ENCODE results near the gene POR.

DNA sequence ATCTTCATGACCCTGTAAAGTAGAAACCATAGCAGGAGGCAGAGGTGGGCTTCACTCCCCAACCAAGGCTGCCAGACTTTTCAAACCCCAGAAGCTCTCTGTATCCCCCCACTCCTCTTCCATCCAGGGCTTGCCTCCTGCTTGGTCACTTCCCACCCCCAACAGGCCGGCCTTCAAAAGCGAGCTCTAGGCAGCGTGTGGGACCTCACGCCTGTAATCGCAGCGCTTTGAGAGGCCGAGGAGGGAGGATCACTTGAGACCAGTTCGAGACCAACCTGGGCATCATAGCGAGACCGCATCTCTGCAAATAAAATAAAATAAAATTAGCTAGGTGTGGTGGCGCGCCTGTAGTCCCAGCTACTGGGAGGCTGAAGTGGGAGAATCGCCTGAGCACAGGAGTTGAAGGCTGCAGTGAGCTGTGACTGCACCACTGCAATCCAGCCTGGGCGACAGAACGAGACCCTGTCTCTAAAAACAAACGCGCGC, 743 bp upstream of the POR start:
- TF ChIP-seq RXRA (IDR thresholded peaks at IDR 0.05; ENCODE audit: borderline replicate concordance, low read depth) (no peak), CTCF (IDR thresholded peaks at IDR 0.05) (no peak), FOXM1 (IDR thresholded peaks at IDR 0.05; ENCODE audit: low read depth) (no peak), EP300 (IDR thresholded peaks at IDR 0.05; ENCODE audit: borderline replicate concordance in 1 of 2, low read depth in 1 of 2, low read length in 1 of 2) (no peak), USF2 (IDR thresholded peaks at IDR 0.05; ENCODE audit: borderline replicate concordance, low read depth, low read length) (no peak), TAF1 (IDR thresholded peaks at IDR 0.05; ENCODE audit: borderline replicate concordance, low read depth, low read length) (no peak), MXI1 (IDR thresholded peaks at IDR 0.05; ENCODE audit: low read depth, low read length) (no peak), POLR2AphosphoS5 (IDR thresholded peaks at IDR 0.05; ENCODE audit: low read depth, low read length) (no peak)
